ENCODE measurements around the gene SPARCL1.

Gene SPARCL1

GRCh38 chr4:87567191-87567590 is 38.0 kb upstream of the SPARCL1 start:
- DNase-seq (ENCODE audit: extremely low read depth, insufficient read length) = no peak
- no peak for TF ChIP-seq CTCF (IDR thresholded peaks at IDR 0.05; ENCODE audit: insufficient read depth, low read length, poor library complexity, severe bottlenecking)
- H3K36me3 ChIP-seq (ENCODE audit: control insufficient read depth, insufficient read depth, low read length) = no peaks in the 10 kb centered on the region
- no peak overlapping the region for H3K4me3 ChIP-seq (replicated peaks; ENCODE audit: low read depth, low read length)
- no peaks in the 10 kb centered on the region; the same call in 1 of the 2 replicates for H3K27me3 ChIP-seq (replicated peaks; ENCODE audit: control insufficient read depth, insufficient read depth, low read length)

GRCh38 chr4:87566276-87566675 is 37.1 kb upstream of the SPARCL1 start:
- DNase-seq (ENCODE audit: extremely low read depth, insufficient read length) = no peak
- no peaks in the 10 kb centered on the region for H3K36me3 ChIP-seq (ENCODE audit: control insufficient read depth, insufficient read depth, low read length)
- TF ChIP-seq CTCF (IDR thresholded peaks at IDR 0.05; ENCODE audit: insufficient read depth, low read length, poor library complexity, severe bottlenecking) = no peak
- H3K4me3 ChIP-seq (replicated peaks; ENCODE audit: low read depth, low read length) = no peak overlapping the region
- H3K27me3 ChIP-seq (replicated peaks; ENCODE audit: control insufficient read depth, insufficient read depth, low read length) = no peaks in the 10 kb centered on the region; the same call in 1 of the 2 replicates

- TF ChIP-seq CTCF (IDR thresholded peaks at IDR 0.05; ENCODE audit: insufficient read depth, low read length, poor library complexity, severe bottlenecking) = no peak
- DNase-seq (ENCODE audit: extremely low read depth, insufficient read length) = no peak
- H3K4me3 ChIP-seq (replicated peaks; ENCODE audit: low read depth, low read length) = no peak overlapping the region
- no peaks in the 10 kb centered on the region; the same call in 1 of the 2 replicates for H3K27me3 ChIP-seq (replicated peaks; ENCODE audit: control insufficient read depth, insufficient read depth, low read length)
- no peaks in the 10 kb centered on the region for H3K36me3 ChIP-seq (ENCODE audit: control insufficient read depth, insufficient read depth, low read length)
Measured at GRCh38 chr4:87565746-87566145, 36.6 kb upstream of the SPARCL1 start.

- no peak for TF ChIP-seq CTCF (IDR thresholded peaks at IDR 0.05; ENCODE audit: insufficient read depth, low read length, poor library complexity, severe bottlenecking)
- Histone ChIP-seq H3K27me3 (replicated peaks; ENCODE audit: control insufficient read depth, insufficient read depth, low read length) (no peaks in the 10 kb centered on the region), H3K36me3 (ENCODE audit: control insufficient read depth, insufficient read depth, low read length) (no peaks in the 10 kb centered on the region), H3K4me3 (replicated peaks; ENCODE audit: low read depth, low read length) (no peak overlapping the region)
- DNase-seq (ENCODE audit: extremely low read depth, insufficient read length) = no peak
Measured at GRCh38 chr4:87560802-87561201, 31.6 kb upstream of the SPARCL1 start.

- TF ChIP-seq CTCF (IDR thresholded peaks at IDR 0.05; ENCODE audit: insufficient read depth, low read length, poor library complexity, severe bottlenecking) = no peak
- peak; percentile 25 for DNase-seq (ENCODE audit: extremely low read depth, insufficient read length)
- Histone ChIP-seq H3K27me3 (replicated peaks; ENCODE audit: control insufficient read depth, insufficient read depth, low read length) (no peaks in the 10 kb centered on the region), H3K36me3 (ENCODE audit: control insufficient read depth, insufficient read depth, low read length) (no peaks in the 10 kb centered on the region), H3K4me3 (replicated peaks; ENCODE audit: low read depth, low read length) (no peak overlapping the region)
Measured at GRCh38 chr4:87559090-87559837, 30.1 kb upstream of the SPARCL1 start.

Data from GM06990 (cell line).